ENCODE data around the gene CKS1B. TPM values are rescaled to one million over a fixed set of nuclear protein-coding genes. Genes with fewer than 3 reads are reported as not detected.
A peak's percentile ranks its signal among the peaks of the same experiment; 100 is the strongest.

The CKS1B gene
- total and polyA plus RNA-seq, 2 donors (not counting 1 experiment from before 2014, with no cell fraction given): 16.8 to 33.0 TPM

GRCh38 chr1:155015527-155016230, 41.2 kb downstream of the CKS1B start:
- Mint-ChIP-seq H3K4me3 (peak overlapping the region; percentile 84), H3K27ac (peak overlapping the region; percentile 93), H3K9me3 (ENCODE audit: insufficient read depth) (no peaks in the 10 kb centered on the region), H3K4me1 (peaks cover 79% of the 10 kb centered on the region), H3K27me3 (no peaks in the 10 kb centered on the region)
- H3K27ac ChIP-seq (ENCODE audit: low read length in 2 of 2): peak overlapping the region; percentile 88 to 89
- H3K4me1 ChIP-seq (ENCODE audit: control insufficient read depth in 2 of 2, insufficient read depth in 2 of 2, low read length in 2 of 2): peaks cover 70 to 84% of the 10 kb centered on the region in 2 donors
- ATAC-seq (ENCODE audit: low read depth) (no peak), DNase-seq (no peak)
- no peaks in the 10 kb centered on the region for H3K79me2 ChIP-seq (ENCODE audit: control insufficient read depth, insufficient read depth, low read length)
- H3K27me3 ChIP-seq (replicated peaks in 1 of 4; ENCODE audit: control extremely low read depth in 1 of 4, control insufficient read depth in 3 of 4, insufficient read depth in 4 of 4, low read length in 3 of 4): no peaks in the 10 kb centered on the region
- peaks cover 0 to 2% (median 0%) of the 10 kb centered on the region in 3 donors for H3K9me3 ChIP-seq (ENCODE audit: control extremely low read depth in 1 of 3, control insufficient read depth in 2 of 3, insufficient read depth in 1 of 3, low read length in 2 of 3)
- H2AFZ ChIP-seq (ENCODE audit: insufficient read depth, low read depth, low read length, poor library complexity, severe bottlenecking): no peak overlapping the region
- intact Hi-C loops (cut with micrococcal nuclease): loop anchor here (2.0 kb wide), 1 partner anchor 33 kb away; the partner anchor contains the start of gene FLAD1
- 82% methylated on average over 13 of the region's 16 CpGs for WGBS (ENCODE audit: insufficient coverage)
- H3K9ac ChIP-seq (ENCODE audit: low read length): no peak overlapping the region
- H4K20me1 ChIP-seq (ENCODE audit: control insufficient read depth, insufficient read depth, low read length, poor library complexity, severe bottlenecking): peaks cover 12% of the 10 kb centered on the region
- peaks cover 0 to 24% of the 10 kb centered on the region in 2 experiments for H3K36me3 ChIP-seq (replicated peaks in 1 of 2; ENCODE audit: control extremely low read depth in 1 of 2, control insufficient read depth in 1 of 2, extremely low read depth in 1 of 2, insufficient read depth in 2 of 2, low read length in 1 of 2)
- TF ChIP-seq, protein P1, sequence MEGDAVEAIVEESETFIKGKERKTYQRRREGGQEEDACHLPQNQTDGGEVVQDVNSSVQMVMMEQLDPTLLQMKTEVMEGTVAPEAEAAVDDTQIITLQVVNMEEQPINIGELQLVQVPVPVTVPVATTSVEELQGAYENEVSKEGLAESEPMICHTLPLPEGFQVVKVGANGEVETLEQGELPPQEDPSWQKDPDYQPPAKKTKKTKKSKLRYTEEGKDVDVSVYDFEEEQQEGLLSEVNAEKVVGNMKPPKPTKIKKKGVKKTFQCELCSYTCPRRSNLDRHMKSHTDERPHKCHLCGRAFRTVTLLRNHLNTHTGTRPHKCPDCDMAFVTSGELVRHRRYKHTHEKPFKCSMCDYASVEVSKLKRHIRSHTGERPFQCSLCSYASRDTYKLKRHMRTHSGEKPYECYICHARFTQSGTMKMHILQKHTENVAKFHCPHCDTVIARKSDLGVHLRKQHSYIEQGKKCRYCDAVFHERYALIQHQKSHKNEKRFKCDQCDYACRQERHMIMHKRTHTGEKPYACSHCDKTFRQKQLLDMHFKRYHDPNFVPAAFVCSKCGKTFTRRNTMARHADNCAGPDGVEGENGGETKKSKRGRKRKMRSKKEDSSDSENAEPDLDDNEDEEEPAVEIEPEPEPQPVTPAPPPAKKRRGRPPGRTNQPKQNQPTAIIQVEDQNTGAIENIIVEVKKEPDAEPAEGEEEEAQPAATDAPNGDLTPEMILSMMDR (IDR thresholded peaks at IDR 0.05): no peak
- no peak for TF ChIP-seq EZH2 (IDR thresholded peaks at IDR 0.05; ENCODE audit: borderline replicate concordance, insufficient read depth, low read depth, low read length, poor library complexity, severe bottlenecking)
- ChIA-PET CTCF (interaction anchor here (0.7 to 17.4 kb wide), 16 partner anchors 16 to 456 kb away, joined by 3 to 295 read pairs (median 22); partner anchors contain the start of genes ADAM15, CKS1B, FLAD1 and LENEP), POLR2A (interaction anchor here (0.6 to 6.0 kb wide), 5 partner anchors 8 to 60 kb away, joined by 3 to 74 read pairs (median 17); partner anchors contain the start of genes CKS1B, PBXIP1 and ZBTB7B)
- H3K4me2 ChIP-seq (replicated peaks; ENCODE audit: low read depth, low read length, poor library complexity, severe bottlenecking): peak overlapping the region; percentile 92
- no peak overlapping the region for H3K4me3 ChIP-seq (ENCODE audit: control extremely low read depth in 1 of 5, extremely low read depth in 1 of 5, insufficient read depth in 1 of 5, low read depth in 2 of 5, low read length in 4 of 5)

All from B cell (primary cell).